BLaER1 (cell line): ENCODE data around the gene SLC34A2.

Experiments
- H3K27ac ChIP-seq: shearing (Covaris generic); formaldehyde crosslinking; 2 replicates; pipeline ENCODE4 v1.8.1; 2022
- H3K27me3 ChIP-seq: shearing (Covaris generic); formaldehyde crosslinking; 2 replicates; pipeline ENCODE4 v1.8.1; 2022
- H3K36me3 ChIP-seq: shearing (Covaris generic); formaldehyde crosslinking; 2 replicates; pipeline ENCODE4 v1.8.1; 2022
- H3K4me1 ChIP-seq: shearing (Covaris generic); formaldehyde crosslinking; 2 replicates; pipeline ENCODE4 v1.8.1; 2022
- H3K4me2 ChIP-seq: shearing (Covaris generic); formaldehyde crosslinking; 2 replicates; pipeline ENCODE4 v1.8.1; 2022
- H3K4me3 ChIP-seq: shearing (Covaris generic); formaldehyde crosslinking; 2 replicates; pipeline ENCODE4 v1.8.1; 2022
- H3K9ac ChIP-seq: shearing (Covaris generic); formaldehyde crosslinking; 2 replicates; pipeline ENCODE4 v1.8.1; 2022
- H3K9me3 ChIP-seq: shearing (Covaris generic); formaldehyde crosslinking; 2 replicates; pipeline ENCODE4 v1.8.1; 2022
- H4K20me1 ChIP-seq: shearing (Covaris generic); formaldehyde crosslinking; 2 replicates; pipeline ENCODE4 v1.8.1; 2022
- Cebpa-rat ChIP-seq: shearing (Covaris generic); IDR thresholded peaks from 2 replicates; pipeline ENCODE4 v1.8.1; 2022

The SLC34A2 gene

GRCh38 chr4:25713812-25714211 is 58.2 kb downstream of the SLC34A2 start:
- Histone ChIP-seq H3K9me3 (peaks cover under 1% of the 10 kb centered on the region; the same call in 1 of the 2 replicates), H3K4me1 (no peaks in the 10 kb centered on the region), H3K4me3 (no peak overlapping the region), H3K27ac (no peak overlapping the region), H3K4me2 (no peak overlapping the region), H4K20me1 (no peaks in the 10 kb centered on the region), H3K36me3 (no peaks in the 10 kb centered on the region), H3K27me3 (no peaks in the 10 kb centered on the region), H3K9ac (no peak overlapping the region)
- TF ChIP-seq Cebpa-rat, result no peak

GRCh38 chr4:25722964-25723363 is 67.3 kb downstream of the SLC34A2 start:
- no peaks in the 10 kb centered on the region for H3K27me3 ChIP-seq
- no peak overlapping the region for H3K4me3 ChIP-seq
- H3K4me1 ChIP-seq, result peaks cover 15% of the 10 kb centered on the region
- no peak overlapping the region for H3K27ac ChIP-seq
- no peaks in the 10 kb centered on the region for H4K20me1 ChIP-seq
- no peaks in the 10 kb centered on the region for H3K36me3 ChIP-seq
- peaks cover 5% of the 10 kb centered on the region; the same call in 1 of the 2 replicates for H3K9me3 ChIP-seq
- H3K9ac ChIP-seq, result no peak overlapping the region
- TF ChIP-seq Cebpa-rat, result no peak
- no peak overlapping the region for H3K4me2 ChIP-seq

DNA sequence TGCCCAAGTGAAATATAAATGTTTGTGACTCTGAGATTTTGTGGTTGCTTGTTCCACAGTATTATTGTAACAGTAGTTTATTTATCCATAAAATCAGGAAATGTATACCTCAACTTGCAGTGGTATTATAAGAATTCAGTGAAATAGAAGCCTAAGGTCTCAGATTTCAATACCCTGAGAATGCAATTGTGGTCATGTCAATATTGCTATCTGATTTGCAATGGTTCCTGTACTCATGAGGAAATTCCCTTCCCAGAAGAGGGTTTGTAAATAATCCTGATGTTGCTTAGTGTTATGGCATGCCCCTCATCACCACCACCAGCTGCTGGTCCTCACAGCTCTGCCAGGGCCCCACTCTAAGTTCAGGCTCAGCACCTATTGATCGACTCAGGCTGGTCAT is 67.8 kb downstream of the SLC34A2 start:
- H3K9ac ChIP-seq, result no peak overlapping the region
- H4K20me1 ChIP-seq, result no peaks in the 10 kb centered on the region
- no peak overlapping the region for H3K4me3 ChIP-seq
- H3K27me3 ChIP-seq, result no peaks in the 10 kb centered on the region
- H3K27ac ChIP-seq, result no peak overlapping the region
- H3K4me1 ChIP-seq, result peaks cover 20% of the 10 kb centered on the region
- TF ChIP-seq Cebpa-rat, result no peak
- peaks cover 5% of the 10 kb centered on the region; the same call in 1 of the 2 replicates for H3K9me3 ChIP-seq
- no peaks in the 10 kb centered on the region for H3K36me3 ChIP-seq
- H3K4me2 ChIP-seq, result no peak overlapping the region

- peaks cover 5% of the 10 kb centered on the region; the same call in 1 of the 2 replicates for H3K9me3 ChIP-seq
Observed at GRCh38 chr4:25725870-25726269, 70.2 kb downstream of the SLC34A2 start.

DNA sequence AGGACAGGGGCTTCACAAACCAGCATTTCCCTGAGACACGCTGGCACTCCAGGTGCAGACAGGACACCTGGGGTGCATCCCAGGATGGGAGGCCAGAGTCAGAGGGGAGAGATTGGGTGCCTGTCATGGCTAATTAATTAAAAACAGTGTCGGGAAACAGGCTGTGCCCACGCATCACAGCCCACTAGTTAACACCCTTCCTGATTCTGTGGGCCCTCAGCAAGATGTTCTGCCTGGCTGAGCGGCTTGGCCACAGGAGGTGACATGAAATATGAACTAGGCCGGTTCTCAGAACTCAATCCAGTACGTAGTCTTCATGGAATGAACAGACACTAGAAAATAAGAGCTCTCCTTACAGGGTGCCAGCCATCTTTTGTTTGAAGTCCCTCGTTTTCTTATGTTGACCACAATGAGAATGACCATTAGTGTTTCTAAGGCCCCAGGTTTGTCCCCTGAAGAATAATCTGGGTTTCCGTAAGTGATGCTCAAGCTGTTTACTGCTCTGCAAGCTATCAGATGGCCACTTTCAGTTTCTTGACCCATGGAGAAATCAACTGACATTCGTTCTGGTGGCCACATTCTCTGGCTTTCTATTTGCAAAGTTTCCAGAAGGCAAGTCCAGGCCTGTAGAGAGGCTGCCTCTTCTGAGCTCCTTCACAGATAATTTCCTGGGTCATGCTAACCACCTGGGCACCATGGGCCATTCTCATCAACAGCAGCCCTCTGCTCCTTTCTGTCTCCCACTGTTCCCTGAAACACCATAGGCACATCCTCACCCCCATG is 72.3 kb downstream of the SLC34A2 start:
- Histone ChIP-seq H3K4me1 (peaks cover 45% of the 10 kb centered on the region), H3K9me3 (peaks cover 5% of the 10 kb centered on the region; the same call in 1 of the 2 replicates), H3K9ac (no peak overlapping the region), H3K27me3 (no peaks in the 10 kb centered on the region), H3K4me2 (peak overlapping the region; percentile 66), H3K4me3 (no peak overlapping the region), H3K36me3 (no peaks in the 10 kb centered on the region), H4K20me1 (no peaks in the 10 kb centered on the region), H3K27ac (peak overlapping the region; percentile 28; the same call in 1 of the 2 replicates)
- no peak for TF ChIP-seq Cebpa-rat

More at GRCh38 chr4:25725870-25726269, 70.2 kb downstream of the SLC34A2 start:
- H3K4me2 ChIP-seq, result no peak overlapping the region
- H3K9ac ChIP-seq, result no peak overlapping the region
- H3K4me1 ChIP-seq, result peaks cover 44% of the 10 kb centered on the region
- no peak overlapping the region for H3K4me3 ChIP-seq
- H3K27ac ChIP-seq, result no peak overlapping the region
- no peaks in the 10 kb centered on the region for H3K36me3 ChIP-seq
- no peak for TF ChIP-seq Cebpa-rat
- H4K20me1 ChIP-seq, result no peaks in the 10 kb centered on the region
- H3K27me3 ChIP-seq, result no peaks in the 10 kb centered on the region
